ENCODE results near the gene MPPED1.

DNA sequence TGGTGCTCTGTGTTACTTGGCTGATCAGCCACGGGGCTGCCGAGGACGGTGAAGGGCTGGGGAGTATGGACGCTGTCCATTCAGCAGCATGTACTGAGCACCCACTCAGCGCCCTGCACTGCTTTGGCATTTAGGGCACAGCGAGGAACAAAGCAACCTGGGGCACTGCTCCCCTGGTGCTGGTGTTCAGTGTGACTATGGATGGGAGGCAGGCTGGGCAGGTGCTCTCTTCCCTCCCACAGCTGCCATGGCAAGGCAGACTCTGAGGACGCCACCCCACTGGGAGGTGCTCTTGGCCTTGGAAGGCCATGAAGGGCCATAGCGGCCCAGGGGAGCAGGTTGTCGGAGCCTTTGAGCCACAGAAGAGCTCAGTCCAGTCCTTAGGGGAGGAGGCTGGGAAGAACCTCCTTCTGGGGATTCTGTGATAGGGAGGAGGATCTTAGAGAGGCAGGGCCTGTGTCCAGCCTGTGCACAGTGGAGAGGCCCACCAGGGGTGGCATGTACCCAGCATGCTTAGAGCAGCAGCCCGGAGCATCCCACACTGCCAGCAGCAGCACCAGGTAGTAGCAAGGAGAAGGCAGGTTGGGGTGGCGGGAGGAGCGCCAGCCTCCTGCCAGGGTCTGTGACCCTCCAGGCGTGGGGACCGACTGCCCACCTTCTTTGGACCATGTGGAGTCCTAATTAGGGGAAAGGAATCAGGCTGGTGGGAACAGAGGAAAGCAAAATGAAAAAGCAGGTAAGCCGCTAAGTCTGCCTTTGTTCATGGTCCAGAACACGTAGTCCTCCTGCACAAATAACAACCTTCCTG lies 141.8 kb downstream of the MPPED1 start:
- TF ChIP-seq, protein P1, sequence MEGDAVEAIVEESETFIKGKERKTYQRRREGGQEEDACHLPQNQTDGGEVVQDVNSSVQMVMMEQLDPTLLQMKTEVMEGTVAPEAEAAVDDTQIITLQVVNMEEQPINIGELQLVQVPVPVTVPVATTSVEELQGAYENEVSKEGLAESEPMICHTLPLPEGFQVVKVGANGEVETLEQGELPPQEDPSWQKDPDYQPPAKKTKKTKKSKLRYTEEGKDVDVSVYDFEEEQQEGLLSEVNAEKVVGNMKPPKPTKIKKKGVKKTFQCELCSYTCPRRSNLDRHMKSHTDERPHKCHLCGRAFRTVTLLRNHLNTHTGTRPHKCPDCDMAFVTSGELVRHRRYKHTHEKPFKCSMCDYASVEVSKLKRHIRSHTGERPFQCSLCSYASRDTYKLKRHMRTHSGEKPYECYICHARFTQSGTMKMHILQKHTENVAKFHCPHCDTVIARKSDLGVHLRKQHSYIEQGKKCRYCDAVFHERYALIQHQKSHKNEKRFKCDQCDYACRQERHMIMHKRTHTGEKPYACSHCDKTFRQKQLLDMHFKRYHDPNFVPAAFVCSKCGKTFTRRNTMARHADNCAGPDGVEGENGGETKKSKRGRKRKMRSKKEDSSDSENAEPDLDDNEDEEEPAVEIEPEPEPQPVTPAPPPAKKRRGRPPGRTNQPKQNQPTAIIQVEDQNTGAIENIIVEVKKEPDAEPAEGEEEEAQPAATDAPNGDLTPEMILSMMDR (IDR thresholded peaks at IDR 0.05; ENCODE audit: poor library complexity) = no peak
- TF ChIP-seq EZH2 (IDR thresholded peaks at IDR 0.05; ENCODE audit: borderline replicate concordance) = no peak

Data from hepatocyte (in vitro differentiated cells).